Activated naive CD4-positive, alpha-beta T cell (primary cell): ENCODE results near the gene PCDH7.

Experiments used
- DNase-seq, 4 experiments: peaks; one replicate each; lab custom pipeline; 2025; lab: John Stamatoyannopoulos, UW

PCDH7 gene

GRCh38 chr4:30725562-30725961 lies 5.4 kb downstream of the PCDH7 start:
- no peak for DNase-seq

GRCh38 chr4:30726090-30726675 lies 6.0 kb downstream of the PCDH7 start:
- no peak for DNase-seq

- no peak for DNase-seq
Observed at GRCh38 chr4:30727409-30727808, 7.2 kb downstream of the PCDH7 start.

- DNase-seq, result no peak
Observed at GRCh38 chr4:30728311-30728710, 8.1 kb downstream of the PCDH7 start.

GRCh38 chr4:30743897-30744296 lies 23.7 kb downstream of the PCDH7 start:
- no peak for DNase-seq

GRCh38 chr4:30744386-30744785 lies 24.2 kb downstream of the PCDH7 start:
- no peak for DNase-seq

GRCh38 chr4:30744957-30745640 lies 24.9 kb downstream of the PCDH7 start:
- DNase-seq, result no peak

- no peak for DNase-seq
Observed at GRCh38 chr4:30746735-30747134, 26.6 kb downstream of the PCDH7 start.

- no peak for DNase-seq
Observed at GRCh38 chr4:30753316-30753715, 33.1 kb downstream of the PCDH7 start.

GRCh38 chr4:30754021-30754420 lies 33.9 kb downstream of the PCDH7 start:
- no peak for DNase-seq

- no peak for DNase-seq
Observed at GRCh38 chr4:30755346-30755745, 35.2 kb downstream of the PCDH7 start.

GRCh38 chr4:30756553-30756952 lies 36.4 kb downstream of the PCDH7 start:
- DNase-seq, result no peak

GRCh38 chr4:30757357-30757756 lies 37.2 kb downstream of the PCDH7 start:
- no peak for DNase-seq

GRCh38 chr4:30760551-30760950 lies 40.4 kb downstream of the PCDH7 start:
- no peak for DNase-seq

- no peak for DNase-seq
Observed at GRCh38 chr4:30763321-30763727, 43.2 kb downstream of the PCDH7 start.

GRCh38 chr4:30765022-30765421 lies 44.9 kb downstream of the PCDH7 start:
- no peak for DNase-seq

GRCh38 chr4:30767147-30767845 lies 47.1 kb downstream of the PCDH7 start:
- no peak for DNase-seq

- no peak for DNase-seq
Observed at GRCh38 chr4:30768277-30768676, 48.1 kb downstream of the PCDH7 start.

- no peak for DNase-seq
Observed at GRCh38 chr4:30769093-30769492, 48.9 kb downstream of the PCDH7 start.

GRCh38 chr4:30770049-30770549 lies 49.9 kb downstream of the PCDH7 start:
- no peak for DNase-seq

GRCh38 chr4:30770812-30771211 lies 50.6 kb downstream of the PCDH7 start:
- no peak for DNase-seq

- DNase-seq, result no peak
Observed at GRCh38 chr4:30776451-30776850, 56.3 kb downstream of the PCDH7 start.

- DNase-seq, result no peak
Observed at GRCh38 chr4:30776921-30777415, 56.8 kb downstream of the PCDH7 start.
